OCI-LY1 (cell line): ENCODE data around the gene ELF4.

Source experiments
- H2AFZ ChIP-seq: fragments of 200-600 bp; sonication (generic), shearing (Covaris generic); 2 replicates; pipeline ENCODE4 v1.6.0; 2014; ENCODE audit warnings: antibody characterized with exemption, mild to moderate bottlenecking, low read length
- H3F3A ChIP-seq: fragments of 200-600 bp; sonication (generic), shearing (Covaris generic); 2 replicates; pipeline ENCODE4 v1.6.0; 2014; ENCODE audit warnings: mild to moderate bottlenecking, antibody characterized with exemption, low read length, moderate library complexity; ENCODE audit not compliant: insufficient read depth
- H3K27ac ChIP-seq: fragments of 200-600 bp; sonication (generic); 2 replicates; pipeline ENCODE4 v1.5.1; 2014; ENCODE audit warnings: low read length, mixed run types, mild to moderate bottlenecking, low read depth; ENCODE audit not compliant: poor library complexity, severe bottlenecking
- H3K27me3 ChIP-seq: fragments of 200-600 bp; sonication (generic); 2 replicates; pipeline ENCODE4 v1.6.0; 2014; ENCODE audit warnings: antibody characterized with exemption, mild to moderate bottlenecking, low read length, moderate library complexity; ENCODE audit not compliant: insufficient read depth
- H3K36me3 ChIP-seq: fragments of 200-600 bp; sonication (generic); 2 replicates; pipeline ENCODE4 v1.6.1; 2014; ENCODE audit warnings: mild to moderate bottlenecking, antibody characterized with exemption, low read length, moderate library complexity, mixed read lengths; ENCODE audit not compliant: insufficient read depth
- H3K4me1 ChIP-seq: fragments of 200-600 bp; sonication (generic); 2 replicates; pipeline ENCODE4 v1.5.1; 2014; ENCODE audit warnings: mild to moderate bottlenecking, low read length, moderate library complexity; ENCODE audit not compliant: insufficient read depth, severe bottlenecking
- H3K4me2 ChIP-seq: fragments of 200-600 bp; sonication (generic), shearing (Covaris generic); 2 replicates; pipeline ENCODE4 v1.6.1; 2014; ENCODE audit warnings: low read length
- H3K4me3 ChIP-seq: fragments of 200-600 bp; sonication (generic); 2 replicates; pipeline ENCODE4 v1.5.1; 2014; ENCODE audit warnings: low read length, low read depth, mild to moderate bottlenecking, mixed read lengths; ENCODE audit not compliant: poor library complexity, severe bottlenecking
- H3K79me2 ChIP-seq: fragments of 200-600 bp; shearing (Covaris generic); 2 replicates; pipeline ENCODE4 v1.6.1; 2016; ENCODE audit warnings: mixed run types, low read length, mixed read lengths; ENCODE audit not compliant: insufficient read depth
- H3K9ac ChIP-seq: fragments of 200-600 bp; sonication (generic), shearing (Covaris generic); 2 replicates; pipeline ENCODE4 v1.6.1; 2014; ENCODE audit warnings: mild to moderate bottlenecking, low read length, mixed read lengths
- H3K9me2 ChIP-seq: fragments of 200-600 bp; sonication (generic), shearing (Covaris generic); 2 replicates; pipeline ENCODE4 v1.6.1; 2014; ENCODE audit warnings: low read depth, mild to moderate bottlenecking, low read length, mixed read lengths
- H3K9me3 ChIP-seq: fragments of 200-600 bp; shearing (Covaris generic); 2 replicates; pipeline ENCODE4 v1.6.1; 2014; ENCODE audit warnings: low read length, mixed read lengths
- H4K20me1 ChIP-seq: fragments of 200-600 bp; sonication (generic), shearing (Covaris generic); 2 replicates; pipeline ENCODE4 v1.6.0; 2016; ENCODE audit warnings: mild to moderate bottlenecking, low read length; ENCODE audit not compliant: insufficient read depth
- CTCF ChIP-seq: fragments of 200-600 bp; sonication (generic), shearing (Covaris generic); IDR thresholded peaks from 2 replicates; pipeline ENCODE4 v1.5.1; 2017; ENCODE audit warnings: mild to moderate bottlenecking, antibody characterized with exemption, low read length, moderate library complexity, mixed read lengths
- EZH2 ChIP-seq: fragments of 200-600 bp; sonication (generic), shearing (Covaris generic); IDR thresholded peaks from 2 replicates; pipeline ENCODE4 v1.8.0; 2017; ENCODE audit warnings: borderline replicate concordance, mixed run types, mild to moderate bottlenecking, antibody characterized with exemption, low read length, moderate library complexity, mixed read lengths

The ELF4 gene

DNA sequence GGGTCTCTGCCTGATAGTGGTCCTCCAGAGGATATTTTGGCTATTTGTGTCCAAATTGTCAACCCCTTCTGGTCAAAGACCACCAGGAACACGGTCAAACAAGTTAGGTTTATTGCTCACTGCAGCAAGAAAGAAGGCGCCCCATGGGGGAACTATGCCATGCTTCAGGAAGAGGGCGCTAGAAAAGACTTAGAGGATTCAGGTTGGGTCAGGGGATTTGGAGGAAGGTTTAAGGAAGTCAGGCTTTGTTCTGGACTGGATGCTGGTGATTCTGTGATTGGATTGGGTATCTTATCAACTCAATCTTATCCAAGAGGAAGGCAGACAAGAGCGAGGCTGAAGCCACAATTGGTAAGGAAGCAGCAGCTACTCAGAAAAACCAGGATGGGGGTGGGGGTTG, 14.3 kb upstream of the ELF4 start:
- Histone ChIP-seq H3K79me2 (no peaks in the 10 kb centered on the region), H3K9ac (no peak overlapping the region), H2AFZ (no peak overlapping the region), H4K20me1 (no peaks in the 10 kb centered on the region), H3K27me3 (no peaks in the 10 kb centered on the region), H3K4me3 (no peak overlapping the region), H3K9me2 (no peaks in the 10 kb centered on the region), H3K9me3 (no peaks in the 10 kb centered on the region), H3K36me3 (peaks cover 29% of the 10 kb centered on the region), H3F3A (no peaks in the 10 kb centered on the region), H3K4me1 (peaks cover 19% of the 10 kb centered on the region), H3K27ac (no peak overlapping the region), H3K4me2 (no peak overlapping the region)
- TF ChIP-seq EZH2: no peak
- TF ChIP-seq CTCF: no peak

DNA sequence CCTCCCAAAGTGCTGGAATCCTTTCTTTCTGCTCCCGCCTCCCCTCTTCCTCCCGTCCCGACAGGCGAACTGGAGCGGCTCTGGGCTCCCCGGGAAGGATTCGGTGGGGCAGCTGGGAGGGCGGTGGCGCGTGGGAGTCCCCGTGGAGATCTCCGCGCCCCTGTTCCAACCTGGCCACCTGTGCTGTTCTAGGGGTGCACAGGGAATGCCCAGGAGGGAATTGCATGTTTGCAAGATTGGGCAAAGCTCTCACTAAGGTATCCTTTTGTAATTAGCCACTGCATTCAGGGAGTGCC, 11.2 kb upstream of the ELF4 start:
- Histone ChIP-seq H3K4me1 (peaks cover 45% of the 10 kb centered on the region), H3K9ac (no peak overlapping the region; the same call in 1 of the 2 replicates), H2AFZ (no peak overlapping the region), H3K79me2 (no peaks in the 10 kb centered on the region), H3F3A (no peaks in the 10 kb centered on the region), H3K4me3 (peak overlapping the region; percentile 54), H3K9me3 (no peaks in the 10 kb centered on the region), H4K20me1 (no peaks in the 10 kb centered on the region), H3K36me3 (peaks cover 5% of the 10 kb centered on the region; the same call in 1 of the 2 replicates), H3K4me2 (0 out of 2 replicates have a peak overlapping the region, but pooled peaks have one; percentile 69), H3K27me3 (no peaks in the 10 kb centered on the region), H3K9me2 (no peaks in the 10 kb centered on the region), H3K27ac (no peak overlapping the region)
- TF ChIP-seq EZH2: no peak
- no peak for TF ChIP-seq CTCF

GRCh38 chrX:130120746-130121504, 10.6 kb upstream of the ELF4 start:
- Histone ChIP-seq H3K4me1 (peaks cover 45% of the 10 kb centered on the region), H3F3A (no peaks in the 10 kb centered on the region), H3K9ac (peak overlapping the region; percentile 54), H3K27me3 (no peaks in the 10 kb centered on the region), H3K27ac (peak overlapping the region; percentile 35), H3K79me2 (no peaks in the 10 kb centered on the region), H3K9me3 (no peaks in the 10 kb centered on the region), H3K36me3 (0 out of 2 replicates have a peak, but pooled peaks cover 4% of the 10 kb centered on the region), H3K4me2 (peak overlapping the region; percentile 69), H3K4me3 (peak overlapping the region; percentile 54), H3K9me2 (no peaks in the 10 kb centered on the region), H2AFZ (no peak overlapping the region), H4K20me1 (no peaks in the 10 kb centered on the region)
- TF ChIP-seq CTCF (peak; percentile 54), EZH2 (no peak)
